Muscle of leg (tissue), 11 donors: ENCODE measurements around the gene FNDC3B. TPM values are rescaled to one million over a fixed set of nuclear protein-coding genes. Genes with fewer than 3 reads are reported as not detected.

Experiments used
- DNase-seq: peaks from one replicate; pipeline ENCODE4 v3.0.0; 2013
- H3K27ac ChIP-seq: one replicate; pipeline ENCODE4 v1.5.1; 2013; ENCODE audit warnings: mild to moderate bottlenecking, low read length, control low read depth
- H3K27me3 ChIP-seq: one replicate; pipeline ENCODE4 v1.6.1; 2013; ENCODE audit warnings: low read length; ENCODE audit not compliant: control insufficient read depth, insufficient read depth
- H3K36me3 ChIP-seq: one replicate; pipeline ENCODE4 v1.6.1; 2013; ENCODE audit warnings: low read length; ENCODE audit not compliant: control insufficient read depth, insufficient read depth
- H3K4me1 ChIP-seq: one replicate; pipeline ENCODE4 v1.6.1; 2013; ENCODE audit warnings: low read length; ENCODE audit not compliant: control insufficient read depth, insufficient read depth
- H3K4me3 ChIP-seq: one replicate; pipeline ENCODE4 v1.5.1; 2013; ENCODE audit warnings: low read length, control low read depth
- H3K9me3 ChIP-seq: replicated peaks from 2 replicates; pipeline ENCODE4 v1.6.1; 2013; ENCODE audit warnings: low read depth, low read length; ENCODE audit not compliant: control insufficient read depth
- WGBS: methylation state at CpG from one replicate; pipeline ENCODE4 v1.1.5; 2013; ENCODE audit warnings: missing lambda C conversion rate; ENCODE audit not compliant: insufficient coverage; 5-methylcytosine and 5-hydroxymethylcytosine counted together
- polyA plus RNA-seq, 8 donors: library from polyadenylated mRNA; unstranded; fragments of 120-200 nt; gene quantifications; one replicate each; pipeline versions ENCODE4 v1.2.1 to v1.2.3, GENCODE V29; 2013; ENCODE audit warnings: inconsistent platforms in 1 of 8, low replicate concordance in 1 of 8; ENCODE audit not compliant: insufficient read length in 8 of 8, insufficient read depth in 1 of 8
- total RNA-seq: library from RNA; stranded (reverse); fragments of 120-200 nt; gene quantifications from one replicate; pipeline ENCODE4 v1.2.4, GENCODE V29; 2013

Gene FNDC3B
- total and polyA plus RNA-seq, 9 donors = 35.1 to 98.8 (median 58.3) TPM

GRCh38 chr3:172317984-172318383, 278.6 kb downstream of the FNDC3B start:
- peak overlapping the region; percentile 89 for H3K27ac ChIP-seq
- H3K4me3 ChIP-seq = no peak overlapping the region
- 0% methylated on average over 1 of the region's 1 CpG for WGBS
- no peaks in the 10 kb centered on the region for H3K27me3 ChIP-seq
- H3K36me3 ChIP-seq = peaks cover 44% of the 10 kb centered on the region
- DNase-seq = peak; percentile 97
- H3K9me3 ChIP-seq = no peaks in the 10 kb centered on the region
- peaks cover 39% of the 10 kb centered on the region for H3K4me1 ChIP-seq

GRCh38 chr3:172319595-172319994, 280.2 kb downstream of the FNDC3B start:
- DNase-seq = peak; percentile 82
- Histone ChIP-seq H3K4me3 (no peak overlapping the region), H3K4me1 (peaks cover 33% of the 10 kb centered on the region), H3K9me3 (no peaks in the 10 kb centered on the region), H3K27me3 (no peaks in the 10 kb centered on the region), H3K36me3 (peaks cover 51% of the 10 kb centered on the region), H3K27ac (peak overlapping the region; percentile 89)
- no CpG with 5 or more reads among the region's 8 CpGs for WGBS

- no peak overlapping the region for H3K4me3 ChIP-seq
- H3K9me3 ChIP-seq = no peaks in the 10 kb centered on the region
- DNase-seq = no peak
- no CpG with 5 or more reads among the region's 2 CpGs for WGBS
- H3K36me3 ChIP-seq = peaks cover 55% of the 10 kb centered on the region
- no peaks in the 10 kb centered on the region for H3K27me3 ChIP-seq
- H3K4me1 ChIP-seq = peaks cover 31% of the 10 kb centered on the region
- peak overlapping the region; percentile 18 for H3K27ac ChIP-seq
Measured at GRCh38 chr3:172320468-172320867, 281.1 kb downstream of the FNDC3B start.

GRCh38 chr3:172321035-172321434, 281.7 kb downstream of the FNDC3B start:
- peaks cover 30% of the 10 kb centered on the region for H3K4me1 ChIP-seq
- no peak overlapping the region for H3K4me3 ChIP-seq
- H3K36me3 ChIP-seq = peaks cover 56% of the 10 kb centered on the region
- no peaks in the 10 kb centered on the region for H3K27me3 ChIP-seq
- peak overlapping the region; percentile 31 for H3K27ac ChIP-seq
- DNase-seq = no peak
- no peaks in the 10 kb centered on the region for H3K9me3 ChIP-seq
- WGBS = no CpG with 5 or more reads among the region's 2 CpGs

- Histone ChIP-seq H3K36me3 (peaks cover 55% of the 10 kb centered on the region), H3K9me3 (no peaks in the 10 kb centered on the region), H3K4me3 (no peak overlapping the region), H3K27ac (peak overlapping the region; percentile 71), H3K4me1 (peaks cover 13% of the 10 kb centered on the region), H3K27me3 (no peaks in the 10 kb centered on the region)
- DNase-seq = no peak
- WGBS = 90% methylated on average over 8 of the region's 10 CpGs
Measured at GRCh38 chr3:172323894-172324610, 284.7 kb downstream of the FNDC3B start.

GRCh38 chr3:172324611-172325203, 285.3 kb downstream of the FNDC3B start:
- Histone ChIP-seq H3K9me3 (no peaks in the 10 kb centered on the region), H3K4me1 (peaks cover 8% of the 10 kb centered on the region), H3K27ac (peak overlapping the region; percentile 71), H3K27me3 (no peaks in the 10 kb centered on the region), H3K4me3 (no peak overlapping the region), H3K36me3 (peaks cover 58% of the 10 kb centered on the region)
- WGBS = 89% methylated on average over 6 of the region's 7 CpGs
- no peak for DNase-seq

GRCh38 chr3:172325461-172325860, 286.1 kb downstream of the FNDC3B start:
- WGBS = 77% methylated on average over 5 of the region's 8 CpGs
- no peak for DNase-seq
- Histone ChIP-seq H3K4me1 (peaks cover 5% of the 10 kb centered on the region), H3K27me3 (no peaks in the 10 kb centered on the region), H3K27ac (peak overlapping the region; percentile 6), H3K36me3 (peaks cover 59% of the 10 kb centered on the region), H3K9me3 (no peaks in the 10 kb centered on the region), H3K4me3 (no peak overlapping the region)

GRCh38 chr3:172326993-172327392, 287.6 kb downstream of the FNDC3B start:
- H3K36me3 ChIP-seq = peaks cover 66% of the 10 kb centered on the region
- DNase-seq = no peak
- peaks cover 5% of the 10 kb centered on the region for H3K4me1 ChIP-seq
- H3K4me3 ChIP-seq = no peak overlapping the region
- H3K27ac ChIP-seq = no peak overlapping the region
- H3K27me3 ChIP-seq = no peaks in the 10 kb centered on the region
- H3K9me3 ChIP-seq = no peaks in the 10 kb centered on the region
- 100% methylated on average over 1 of the region's 3 CpGs for WGBS

- peaks cover 65% of the 10 kb centered on the region for H3K36me3 ChIP-seq
- no peak for DNase-seq
- no peak overlapping the region for H3K4me3 ChIP-seq
- H3K27me3 ChIP-seq = no peaks in the 10 kb centered on the region
- 73% methylated on average over 2 of the region's 4 CpGs for WGBS
- no peaks in the 10 kb centered on the region for H3K9me3 ChIP-seq
- no peak overlapping the region for H3K27ac ChIP-seq
- peaks cover 5% of the 10 kb centered on the region for H3K4me1 ChIP-seq
Measured at GRCh38 chr3:172328282-172328681, 288.9 kb downstream of the FNDC3B start.

- Histone ChIP-seq H3K36me3 (peaks cover 66% of the 10 kb centered on the region), H3K9me3 (no peaks in the 10 kb centered on the region), H3K27me3 (no peaks in the 10 kb centered on the region), H3K4me1 (peaks cover 5% of the 10 kb centered on the region), H3K27ac (no peak overlapping the region), H3K4me3 (no peak overlapping the region)
- 100% methylated on average over 1 of the region's 2 CpGs for WGBS
- no peak for DNase-seq
Measured at GRCh38 chr3:172329070-172329469, 289.7 kb downstream of the FNDC3B start.
